K562 (cell line): Measurements from ENCODE around the gene PBX1. TPM values are rescaled to one million over a fixed set of nuclear protein-coding genes. Genes with fewer than 3 reads are reported as not detected.

Experiments used
- ATAC-seq: fragments of 200-7000 bp; cut with Tn5 transposase; 3 replicates; pipeline ENCODE4 v1.9.1; 2020; ENCODE audit warnings: moderate library complexity
- BruUV-seq: library from RNA; stranded (reverse); fragments of 400-500 nt; replicated peaks from 2 replicates; lab custom pipeline; 2021; lab: Mats Ljungman, UMichigan
- CTCF ChIA-PET: fragments of 300-600 bp; formaldehyde crosslinking; extraction: SDS; loops from one replicate; lab custom pipeline; 2021; ENCODE audit warnings: low intra/inter-chr PET ratio; lab: Yijun Ruan, JAX
- POLR2A ChIA-PET: fragments of 300-600, 350-650 bp; sonication (Branson Sonifier 250); formaldehyde crosslinking; extraction: SDS; loops from one replicate; lab custom pipeline; 2021; ENCODE audit warnings: antibody characterized with exemption, inconsistent platforms; lab: Yijun Ruan, JAX
- DNase-seq, 4 experiments: peaks; one replicate each; pipeline versions ENCODE4 v3.0.0 to v3.0.0-alpha.2; 2011 to 2018; ENCODE audit warnings: low spot score in 3 of 4, mixed read lengths in 3 of 4; ENCODE audit errors: extremely low read depth in 1 of 4
- FAIRE-seq: peaks from 2 replicates; lab custom pipeline; 2011; peaks lifted over from hg19 to GRCh38; lab: Jason Lieb, UNC
- H2AFZ ChIP-seq: 2 replicates; pipeline ENCODE4 v1.6.0; 2011; ENCODE audit warnings: low read depth, low read length, control low read depth, inconsistent platforms
- H3K27ac ChIP-seq: fragments of 200-600 bp; 3 replicates; pipeline ENCODE4 v1.8.0; 2011; ENCODE audit warnings: low read depth, mild to moderate bottlenecking, control low read depth, inconsistent platforms, low read length, moderate library complexity, mixed read lengths; ENCODE audit errors: extremely low read depth
- H3K27me3 ChIP-seq, 2 experiments: fragments of 300-600 bp in 1 of 2; 2 replicates in 1 of 2; 3 replicates in 1 of 2; pipeline versions ENCODE4 v1.6.0 to v1.8.0; 2011; ENCODE audit warnings: inconsistent platforms in 2 of 2, low read length in 2 of 2, mild to moderate bottlenecking in 1 of 2, mixed read lengths in 1 of 2, moderate library complexity in 1 of 2; ENCODE audit not compliant: control insufficient read depth in 2 of 2, insufficient read depth in 2 of 2
- H3K36me3 ChIP-seq: fragments of 300-600 bp; 3 replicates; pipeline ENCODE4 v1.8.0; 2011; ENCODE audit warnings: mild to moderate bottlenecking, low read length, inconsistent platforms; ENCODE audit not compliant: control insufficient read depth, insufficient read depth
- H3K4me1 ChIP-seq, 2 experiments: fragments of 200-600 bp in 1 of 2; replicated peaks in 1 of 2; 2 replicates in 1 of 2; 3 replicates in 1 of 2; pipeline versions ENCODE4 v1.5.1 to v1.8.0; 2011; ENCODE audit warnings: inconsistent platforms in 2 of 2, low read length in 2 of 2, mild to moderate bottlenecking in 1 of 2, mixed read lengths in 1 of 2, moderate library complexity in 1 of 2; ENCODE audit not compliant: control insufficient read depth in 2 of 2, insufficient read depth in 2 of 2
- H3K4me2 ChIP-seq: 2 replicates; pipeline ENCODE4 v1.6.1; 2011; ENCODE audit warnings: low read length, control low read depth, inconsistent platforms, mixed read lengths; ENCODE audit not compliant: insufficient read depth
- H3K4me3 ChIP-seq: fragments of 200-600 bp; sonication (generic), shearing (Covaris generic); 2 replicates; pipeline ENCODE4 v1.5.1; 2016; ENCODE audit warnings: control low read depth, inconsistent platforms
- H3K79me2 ChIP-seq: fragments of 200-600 bp; 3 replicates; pipeline ENCODE4 v1.8.0; 2011; ENCODE audit warnings: low read length, inconsistent platforms; ENCODE audit not compliant: control insufficient read depth, insufficient read depth
- H3K9ac ChIP-seq, 2 experiments: 2 replicates each; pipeline versions ENCODE4 v1.6.0 to v1.6.1; 2011; ENCODE audit warnings: low read depth in 2 of 2, low read length in 2 of 2, control low read depth in 1 of 2, inconsistent platforms in 1 of 2, mild to moderate bottlenecking in 1 of 2, mixed read lengths in 1 of 2; ENCODE audit not compliant: insufficient read depth in 1 of 2
- H3K9me1 ChIP-seq: one replicate; pipeline ENCODE4 v1.6.0; 2011; ENCODE audit warnings: inconsistent platforms, mild to moderate bottlenecking, low read length, moderate library complexity; ENCODE audit not compliant: control insufficient read depth, insufficient read depth
- H3K9me3 ChIP-seq: replicated peaks from 2 replicates; pipeline ENCODE4 v1.5.1; 2011; ENCODE audit warnings: low read depth, low read length, inconsistent platforms; ENCODE audit not compliant: control insufficient read depth, insufficient read depth
- H4K20me1 ChIP-seq: replicated peaks from 2 replicates; pipeline ENCODE4 v1.6.1; 2011; ENCODE audit warnings: low read length, inconsistent platforms, mixed read lengths; ENCODE audit not compliant: control insufficient read depth, insufficient read depth
- CREB5 ChIP-seq: fragments of 250-450 bp; sonication (Bioruptor Pico); IDR thresholded peaks from 2 replicates; pipeline ENCODE4 v1.5.0; 2020; ENCODE audit warnings: mild to moderate bottlenecking
- DNMT1 ChIP-seq: fragments of 450-650 bp; IDR thresholded peaks from 2 replicates; pipeline ENCODE4 v1.6.1; 2016; ENCODE audit warnings: antibody characterized with exemption, mild to moderate bottlenecking
- FOXJ3 ChIP-seq: sonication (generic); formaldehyde crosslinking; IDR thresholded peaks from 2 replicates; pipeline ENCODE4 v1.4.0; 2020; ENCODE audit warnings: mild to moderate bottlenecking, missing genetic modification reagents
- PHF8 ChIP-seq: fragments of 200-600 bp; sonication (generic); IDR thresholded peaks from 2 replicates; pipeline ENCODE4 v1.6.1; 2012; ENCODE audit warnings: mixed run types, mild to moderate bottlenecking, inconsistent platforms, low read length, moderate library complexity, borderline replicate concordance
- RBM39 ChIP-seq: fragments of 200-400 bp; formaldehyde crosslinking; optimal IDR thresholded peaks from 2 replicates; pipeline ENCODE3; 2018; ENCODE audit warnings: low read depth, low read length
- TCFL5 ChIP-seq: fragments of 250-450 bp; sonication (Bioruptor Pico); conservative IDR thresholded peaks from 2 replicates; pipeline ENCODE4 v1.6.1; 2021; ENCODE audit warnings: mild to moderate bottlenecking, moderate library complexity, matching md5 sums
- TEAD4 ChIP-seq, 2 experiments: sonication (generic) in 1 of 2; formaldehyde crosslinking in 1 of 2; IDR thresholded peaks; 2 replicates each; pipeline versions ENCODE4 v1.6.1 to v1.8.0; 2012 to 2022; ENCODE audit warnings: borderline replicate concordance in 1 of 2, inconsistent platforms in 1 of 2, low read length in 1 of 2, mild to moderate bottlenecking in 1 of 2, missing genetic modification reagents in 1 of 2
- ZNF274 ChIP-seq: IDR thresholded peaks from 2 replicates; pipeline ENCODE4 v1.6.1; 2011; ENCODE audit warnings: low read depth, mild to moderate bottlenecking, low read length, moderate library complexity, borderline replicate concordance
- WGBS: fragments of 100-300 bp; shearing (Covaris generic); methylation state at CpG from one replicate; pipeline ENCODE4 v1.1.6; 2016; ENCODE audit warnings: low coverage, mixed read lengths; ENCODE audit not compliant: insufficient coverage; ENCODE audit errors: missing lambda C conversion rate; 5-methylcytosine and 5-hydroxymethylcytosine counted together
- in situ Hi-C: fragments of 300-500 bp; cut with MboI; formaldehyde crosslinking; loops from 4 replicates; pipeline ENCODE4 v1.15.0; 2018; ENCODE audit warnings: inconsistent platforms, mixed read lengths
- intact Hi-C: fragments of 100-400 bp; cut with micrococcal nuclease; formaldehyde crosslinking; loops from 2 replicates; pipeline ENCODE4 v1.14.2; 2022
- polyA plus RNA-seq, 8 experiments: library from polyadenylated mRNA; depleted of rRNA in 4 of 8; stranded (reverse) in 5 of 8; unstranded in 3 of 8; fragments of >200 nt; fragmentation: Nextera tagmentation in 2 of 8; fragmentation: Illumina TruSeq in 1 of 8; extraction: Ambion mirVana in 2 of 8; extraction: Trizol in 1 of 8; gene quantifications; 2 replicates each; pipeline versions ENCODE4 v1.2.1 to v1.2.3, GENCODE V29; 2011 to 2014; ENCODE audit warnings: inconsistent platforms in 1 of 8, missing spikeins in 1 of 8
- total RNA-seq, 7 experiments: library from RNA; depleted of rRNA in 6 of 7; stranded (reverse); fragments of >200 nt in 6 of 7; fragmentation: Illumina TruSeq in 2 of 7; extraction: Trizol in 2 of 7; gene quantifications; 2 replicates each; pipeline versions ENCODE4 v1.2.1 to v1.2.3, GENCODE V29; 2011 to 2021; ENCODE audit warnings: low replicate concordance in 1 of 7
- TF ChIP-seq, protein P1 (sequence below): fragments of 450-650 bp; IDR thresholded peaks from 2 replicates; pipeline ENCODE4 v1.6.1; 2017; ENCODE audit warnings: antibody characterized with exemption, mild to moderate bottlenecking

PBX1 gene
- total and polyA plus RNA-seq, 9 of the 15 experiments (the other 6 are each of a cell fraction or from before 2014, with no cell fraction given), result 0.03 to 0.62 (median 0.17) TPM

- DNase-seq (no peak), ATAC-seq (no peak), FAIRE-seq (no peak)
- Histone ChIP-seq H3K9me1 (no peaks in the 10 kb centered on the region), H4K20me1 (no peaks in the 10 kb centered on the region), H2AFZ (no peak overlapping the region), H3K27ac (no peak overlapping the region), H3K4me3 (no peak overlapping the region), H3K27me3 (peaks cover 3 to 19% of the 10 kb centered on the region in 2 experiments; a peak in 4 of 5 replicates), H3K9me3 (no peaks in the 10 kb centered on the region), H3K9ac (no peak overlapping the region), H3K4me2 (no peak overlapping the region), H3K36me3 (no peaks in the 10 kb centered on the region), H3K79me2 (no peaks in the 10 kb centered on the region), H3K4me1 (peaks cover 0 to 5% of the 10 kb centered on the region in 2 experiments; a peak in 2 of 5 replicates)
- in situ Hi-C loops, result no loop called here
- 3% methylated on average over 2 of the region's 2 CpGs for WGBS
- ChIA-PET POLR2A (no interaction called here), CTCF (no interaction called here)
- BruUV-seq, result no TSS peak
- intact Hi-C loops, result no loop called here
- TF ChIP-seq RBM39 (no peak), TCFL5 (CRISPR knock-in tag) (no peak)
Measured at GRCh38 chr1:164794356-164794755, 235.4 kb downstream of the PBX1 start.

- Histone ChIP-seq H3K36me3 (no peaks in the 10 kb centered on the region), H3K27me3 (peaks cover 0 to 15% of the 10 kb centered on the region in 2 experiments; a peak in 4 of 5 replicates), H3K9ac (no peak overlapping the region)
- 3% methylated on average over 2 of the region's 2 CpGs for WGBS
- CTCF ChIA-PET, result no interaction called here
- no peak for TF ChIP-seq DNMT1
- TF ChIP-seq, protein P1, sequence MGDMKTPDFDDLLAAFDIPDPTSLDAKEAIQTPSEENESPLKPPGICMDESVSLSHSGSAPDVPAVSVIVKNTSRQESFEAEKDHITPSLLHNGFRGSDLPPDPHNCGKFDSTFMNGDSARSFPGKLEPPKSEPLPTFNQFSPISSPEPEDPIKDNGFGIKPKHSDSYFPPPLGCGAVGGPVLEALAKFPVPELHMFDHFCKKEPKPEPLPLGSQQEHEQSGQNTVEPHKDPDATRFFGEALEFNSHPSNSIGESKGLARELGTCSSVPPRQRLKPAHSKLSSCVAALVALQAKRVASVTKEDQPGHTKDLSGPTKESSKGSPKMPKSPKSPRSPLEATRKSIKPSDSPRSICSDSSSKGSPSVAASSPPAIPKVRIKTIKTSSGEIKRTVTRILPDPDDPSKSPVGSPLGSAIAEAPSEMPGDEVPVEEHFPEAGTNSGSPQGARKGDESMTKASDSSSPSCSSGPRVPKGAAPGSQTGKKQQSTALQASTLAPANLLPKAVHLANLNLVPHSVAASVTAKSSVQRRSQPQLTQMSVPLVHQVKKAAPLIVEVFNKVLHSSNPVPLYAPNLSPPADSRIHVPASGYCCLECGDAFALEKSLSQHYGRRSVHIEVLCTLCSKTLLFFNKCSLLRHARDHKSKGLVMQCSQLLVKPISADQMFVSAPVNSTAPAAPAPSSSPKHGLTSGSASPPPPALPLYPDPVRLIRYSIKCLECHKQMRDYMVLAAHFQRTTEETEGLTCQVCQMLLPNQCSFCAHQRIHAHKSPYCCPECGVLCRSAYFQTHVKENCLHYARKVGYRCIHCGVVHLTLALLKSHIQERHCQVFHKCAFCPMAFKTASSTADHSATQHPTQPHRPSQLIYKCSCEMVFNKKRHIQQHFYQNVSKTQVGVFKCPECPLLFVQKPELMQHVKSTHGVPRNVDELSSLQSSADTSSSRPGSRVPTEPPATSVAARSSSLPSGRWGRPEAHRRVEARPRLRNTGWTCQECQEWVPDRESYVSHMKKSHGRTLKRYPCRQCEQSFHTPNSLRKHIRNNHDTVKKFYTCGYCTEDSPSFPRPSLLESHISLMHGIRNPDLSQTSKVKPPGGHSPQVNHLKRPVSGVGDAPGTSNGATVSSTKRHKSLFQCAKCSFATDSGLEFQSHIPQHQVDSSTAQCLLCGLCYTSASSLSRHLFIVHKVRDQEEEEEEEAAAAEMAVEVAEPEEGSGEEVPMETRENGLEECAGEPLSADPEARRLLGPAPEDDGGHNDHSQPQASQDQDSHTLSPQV, result no peak
- TF ChIP-seq PHF8, result no peak
- no peak for TF ChIP-seq FOXJ3 (CRISPR knock-in tag)
- TF ChIP-seq ZNF274, result no peak
- no peak for TF ChIP-seq CREB5 (CRISPR knock-in tag)
- TF ChIP-seq TEAD4 (IDR thresholded peaks at IDR 0.05; ENCODE audit: low read length), result no peak
- TF ChIP-seq TEAD4 (CRISPR knock-in tag; IDR thresholded peaks at IDR 0.05; ENCODE audit: borderline replicate concordance), result no peak
- TF ChIP-seq, all 486 proteins: peak for 0
- H3K4me1 ChIP-seq, result peaks cover 0 to 5% of the 10 kb centered on the region in 2 experiments; a peak in 2 of 5 replicates
- H3K9me3 ChIP-seq, result no peaks in the 10 kb centered on the region
- no peaks in the 10 kb centered on the region for H4K20me1 ChIP-seq
- H3K27ac ChIP-seq, result no peak overlapping the region
- DNase-seq, result no peak
- no peak for FAIRE-seq
- no peak overlapping the region for H3K4me3 ChIP-seq
- H3K9me1 ChIP-seq, result no peaks in the 10 kb centered on the region
- no peak for ATAC-seq
- POLR2A ChIA-PET, result interaction anchor here (1.1 to 1.4 kb wide), 2 partner anchors 14 to 159 kb away, joined by 3 read pairs; no protein-coding TSS in a partner anchor
- H3K79me2 ChIP-seq, result no peaks in the 10 kb centered on the region
- in situ Hi-C loops, result no loop called here
- no peak overlapping the region for H2AFZ ChIP-seq
- intact Hi-C loops, result no loop called here
- no TSS peak for BruUV-seq
- H3K4me2 ChIP-seq, result no peak overlapping the region
Measured at GRCh38 chr1:164796916-164797315, 237.9 kb downstream of the PBX1 start.
